H1 (cell line): ENCODE results near the gene SPATA13. TPM values are rescaled to one million over a fixed set of nuclear protein-coding genes. Genes with fewer than 3 reads are reported as not detected.

Experiments
- CHD1 ChIP-seq: IDR thresholded peaks from 2 replicates; pipeline ENCODE4 v1.6.1; 2012; ENCODE audit warnings: low read depth, low read length, improper control_type of control experiment
- E2F6 ChIP-seq: IDR thresholded peaks from 2 replicates; pipeline ENCODE4 v1.6.1; 2012; ENCODE audit warnings: inconsistent platforms
- RXRA ChIP-seq: IDR thresholded peaks from 2 replicates; pipeline ENCODE4 v1.6.1; 2011; ENCODE audit warnings: low read depth, mild to moderate bottlenecking, low read length, moderate library complexity; ENCODE audit not compliant: insufficient read depth
- polyA plus RNA-seq, 7 experiments: library from polyadenylated mRNA; depleted of rRNA in 3 of 7; stranded (reverse) in 5 of 7; unstranded in 2 of 7; fragments of >200 nt in 5 of 7; fragments of 200-250 nt in 2 of 7; gene quantifications; 1 replicate in 5 of 7; 2 replicates in 1 of 7; 4 replicates in 1 of 7; pipeline versions ENCODE4 v1.2.1 to v1.2.3, GENCODE V29; 2011 to 2013; ENCODE audit warnings: missing spikeins in 2 of 7, mixed read lengths in 2 of 7
- total RNA-seq: library from RNA; stranded (reverse); fragmentation: NEBNext Ultra II Directional; extraction: Animal tissue kit (Norgen Biotek cat#: 25700); gene quantifications from 2 replicates; pipeline ENCODE4 v1.2.1, GENCODE V29; 2021

SPATA13 gene
- total and polyA plus RNA-seq, 2 of the 8 experiments (the other 6 are each of a cell fraction or from before 2014, with no cell fraction given), result 12.6 to 30.9 TPM

GRCh38 chr13:24166561-24166960 lies 6.0 kb downstream of the SPATA13 start (continued):
- TF ChIP-seq E2F6 (no peak), RXRA (no peak), CHD1 (no peak)
